Loucy (cell line): Measurements from ENCODE around the gene JARID2.
"Not testable (repeated sequence)": the region's sequence is repeated elsewhere in the genome, so short reads cannot be mapped to it uniquely, and the experiment has no call there.

Experiments used
- CTCF ChIP-seq: fragments of 200-600 bp; sonication (generic); conservative IDR thresholded peaks from 2 replicates; pipeline ENCODE4 v1.5.1; 2014; ENCODE audit warnings: mild to moderate bottlenecking, antibody characterized with exemption, low read length
- EZH2phosphoT487 ChIP-seq: fragments of 200-600 bp; IDR thresholded peaks from 2 replicates; pipeline ENCODE4 v1.6.1; 2018; ENCODE audit warnings: antibody characterized with exemption, mild to moderate bottlenecking, moderate library complexity, borderline replicate concordance

- TF ChIP-seq CTCF, EZH2phosphoT487: not testable (repeated sequence)
These were observed 77.7 kb downstream of the JARID2 start for GRCh38 chr6:15323611-15324010.
